ENCODE measurements around the gene COL23A1.
A peak's percentile ranks its signal among the peaks of the same experiment; 100 is the strongest.

The COL23A1 gene

GRCh38 chr5:178391480-178391879, 198.7 kb downstream of the COL23A1 start:
- DNase-seq (ENCODE audit: low read depth): no peak

GRCh38 chr5:178389796-178390195, 200.4 kb downstream of the COL23A1 start:
- no peak for DNase-seq (ENCODE audit: low read depth)

GRCh38 chr5:178389026-178389729, 201.0 kb downstream of the COL23A1 start:
- DNase-seq (ENCODE audit: low read depth): no peak

GRCh38 chr5:178388386-178389025, 201.7 kb downstream of the COL23A1 start:
- DNase-seq (ENCODE audit: low read depth): peak; percentile 80

GRCh38 chr5:178387856-178388190, 202.4 kb downstream of the COL23A1 start:
- no peak for DNase-seq (ENCODE audit: low read depth)

GRCh38 chr5:178387061-178387855, 202.9 kb downstream of the COL23A1 start:
- DNase-seq (ENCODE audit: low read depth): no peak

GRCh38 chr5:178386336-178386931, 203.8 kb downstream of the COL23A1 start:
- no peak for DNase-seq (ENCODE audit: low read depth)

- DNase-seq (ENCODE audit: low read depth): no peak
These were observed 204.7 kb downstream of the COL23A1 start for GRCh38 chr5:178385496-178385890.

GRCh38 chr5:178384816-178385495, 205.2 kb downstream of the COL23A1 start:
- DNase-seq (ENCODE audit: low read depth): no peak

- no peak for DNase-seq (ENCODE audit: low read depth)
These were observed 206.0 kb downstream of the COL23A1 start for GRCh38 chr5:178383919-178384815.

- no peak for DNase-seq (ENCODE audit: low read depth)
These were observed 206.8 kb downstream of the COL23A1 start for GRCh38 chr5:178383301-178383918.

- DNase-seq (ENCODE audit: low read depth): no peak
These were observed 207.4 kb downstream of the COL23A1 start for GRCh38 chr5:178382754-178383164.

- DNase-seq (ENCODE audit: low read depth): no peak
These were observed 208.1 kb downstream of the COL23A1 start for GRCh38 chr5:178381921-178382695.

GRCh38 chr5:178381206-178381605, 209.0 kb downstream of the COL23A1 start:
- DNase-seq (ENCODE audit: low read depth): no peak

- DNase-seq (ENCODE audit: low read depth): no peak
These were observed 209.6 kb downstream of the COL23A1 start for GRCh38 chr5:178380541-178381074.

- DNase-seq (ENCODE audit: low read depth): no peak
These were observed 210.1 kb downstream of the COL23A1 start for GRCh38 chr5:178380086-178380485.

GRCh38 chr5:178378527-178379484, 211.4 kb downstream of the COL23A1 start:
- no peak for DNase-seq (ENCODE audit: low read depth)

- DNase-seq (ENCODE audit: low read depth): no peak
These were observed 212.5 kb downstream of the COL23A1 start for GRCh38 chr5:178377583-178378270.
